Measurements from ENCODE around the gene NLK.

The NLK gene

DNA sequence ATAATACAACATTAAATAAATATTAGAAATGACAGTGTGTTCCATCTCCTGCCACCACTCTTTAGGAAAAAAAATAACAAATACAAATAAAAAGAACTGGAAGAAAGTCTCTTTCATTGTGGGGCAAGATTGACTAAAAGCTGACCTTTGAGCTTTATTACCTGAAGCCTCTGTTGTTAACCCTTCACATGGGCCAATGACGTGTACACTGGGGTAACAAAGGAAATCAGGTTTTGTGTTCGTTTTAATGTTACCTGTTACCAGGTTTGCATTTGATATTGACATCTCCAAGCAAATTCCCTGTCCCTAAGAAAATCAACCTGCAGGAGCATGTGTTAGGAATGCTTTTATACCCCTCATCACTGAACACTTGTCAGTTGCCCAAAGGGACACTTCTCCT, 39.0 kb downstream of the NLK start:
- TF ChIP-seq, protein P1, sequence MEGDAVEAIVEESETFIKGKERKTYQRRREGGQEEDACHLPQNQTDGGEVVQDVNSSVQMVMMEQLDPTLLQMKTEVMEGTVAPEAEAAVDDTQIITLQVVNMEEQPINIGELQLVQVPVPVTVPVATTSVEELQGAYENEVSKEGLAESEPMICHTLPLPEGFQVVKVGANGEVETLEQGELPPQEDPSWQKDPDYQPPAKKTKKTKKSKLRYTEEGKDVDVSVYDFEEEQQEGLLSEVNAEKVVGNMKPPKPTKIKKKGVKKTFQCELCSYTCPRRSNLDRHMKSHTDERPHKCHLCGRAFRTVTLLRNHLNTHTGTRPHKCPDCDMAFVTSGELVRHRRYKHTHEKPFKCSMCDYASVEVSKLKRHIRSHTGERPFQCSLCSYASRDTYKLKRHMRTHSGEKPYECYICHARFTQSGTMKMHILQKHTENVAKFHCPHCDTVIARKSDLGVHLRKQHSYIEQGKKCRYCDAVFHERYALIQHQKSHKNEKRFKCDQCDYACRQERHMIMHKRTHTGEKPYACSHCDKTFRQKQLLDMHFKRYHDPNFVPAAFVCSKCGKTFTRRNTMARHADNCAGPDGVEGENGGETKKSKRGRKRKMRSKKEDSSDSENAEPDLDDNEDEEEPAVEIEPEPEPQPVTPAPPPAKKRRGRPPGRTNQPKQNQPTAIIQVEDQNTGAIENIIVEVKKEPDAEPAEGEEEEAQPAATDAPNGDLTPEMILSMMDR (IDR thresholded peaks at IDR 0.05; ENCODE audit: control insufficient read depth, extremely low read depth, insufficient read depth): no peak
- no peak overlapping the region for H3K4me3 ChIP-seq (ENCODE audit: low read depth, low read length)
- no peak for DNase-seq (ENCODE audit: low read depth)

DNA sequence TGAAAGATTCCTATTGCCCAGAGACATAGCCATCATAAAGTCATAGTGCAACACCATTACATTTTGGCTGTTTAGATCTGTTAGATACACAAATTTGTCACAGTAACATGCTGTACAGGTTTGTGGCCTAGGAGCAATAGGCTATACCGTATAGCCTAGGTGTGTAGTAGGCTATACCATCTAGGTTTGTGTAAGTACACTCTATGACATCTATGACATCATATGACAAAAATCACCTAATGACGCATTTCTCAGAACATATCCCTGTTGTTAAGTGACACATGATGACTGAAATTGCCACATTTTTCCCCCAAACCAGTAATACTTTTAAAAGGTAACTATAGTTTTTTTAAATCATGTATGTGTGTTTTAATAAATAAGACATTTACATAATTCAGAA, 43.3 kb downstream of the NLK start:
- TF ChIP-seq, protein P1 (IDR thresholded peaks at IDR 0.05; ENCODE audit: control insufficient read depth, extremely low read depth, insufficient read depth): no peak
- no peak for DNase-seq (ENCODE audit: low read depth)
- H3K4me3 ChIP-seq (ENCODE audit: low read depth, low read length): no peak overlapping the region

DNA sequence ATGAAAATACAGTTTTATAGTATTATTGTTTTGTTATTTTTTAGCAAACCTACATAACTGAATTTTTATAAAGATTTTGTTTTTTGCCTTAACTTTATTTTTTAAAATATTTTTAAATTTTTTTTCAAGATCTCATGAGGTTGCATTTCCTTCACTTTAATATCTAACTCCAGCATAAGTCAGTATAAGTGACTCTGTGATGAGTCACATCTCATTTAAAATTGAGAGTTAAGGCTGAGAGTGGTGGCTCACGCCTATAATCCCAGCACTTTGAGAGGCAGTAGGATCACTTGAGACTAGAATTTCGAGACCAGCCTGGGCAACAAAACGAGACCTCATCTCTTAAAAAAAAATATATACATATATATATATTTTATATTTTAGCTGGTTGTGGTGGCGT, 44.0 kb downstream of the NLK start:
- no peak overlapping the region for H3K4me3 ChIP-seq (ENCODE audit: low read depth, low read length)
- DNase-seq (ENCODE audit: low read depth): no peak
- TF ChIP-seq, protein P1 (IDR thresholded peaks at IDR 0.05; ENCODE audit: control insufficient read depth, extremely low read depth, insufficient read depth): no peak

DNA sequence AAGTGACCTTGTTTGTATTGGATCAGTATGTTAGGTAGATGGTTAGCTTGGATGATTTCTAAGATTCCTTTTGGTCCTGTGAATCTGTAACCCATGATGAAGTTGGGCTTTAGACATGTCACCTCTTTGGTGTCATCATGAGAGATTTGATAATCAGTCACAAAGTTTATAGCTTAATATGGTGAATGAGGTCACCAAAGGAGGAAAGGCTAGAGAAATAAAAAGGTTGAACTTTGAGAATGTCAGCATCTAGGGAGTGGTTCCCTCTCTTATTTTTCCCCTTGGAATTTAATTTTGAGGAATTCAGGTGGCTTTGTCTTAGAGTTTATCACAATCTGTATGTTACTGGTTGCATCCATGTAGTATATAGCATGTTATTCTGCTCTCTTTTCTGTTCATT, 45.3 kb downstream of the NLK start:
- no peak for DNase-seq (ENCODE audit: low read depth)
- TF ChIP-seq, protein P1 (IDR thresholded peaks at IDR 0.05; ENCODE audit: control insufficient read depth, extremely low read depth, insufficient read depth): no peak
- H3K4me3 ChIP-seq (ENCODE audit: low read depth, low read length): no peak overlapping the region

DNA sequence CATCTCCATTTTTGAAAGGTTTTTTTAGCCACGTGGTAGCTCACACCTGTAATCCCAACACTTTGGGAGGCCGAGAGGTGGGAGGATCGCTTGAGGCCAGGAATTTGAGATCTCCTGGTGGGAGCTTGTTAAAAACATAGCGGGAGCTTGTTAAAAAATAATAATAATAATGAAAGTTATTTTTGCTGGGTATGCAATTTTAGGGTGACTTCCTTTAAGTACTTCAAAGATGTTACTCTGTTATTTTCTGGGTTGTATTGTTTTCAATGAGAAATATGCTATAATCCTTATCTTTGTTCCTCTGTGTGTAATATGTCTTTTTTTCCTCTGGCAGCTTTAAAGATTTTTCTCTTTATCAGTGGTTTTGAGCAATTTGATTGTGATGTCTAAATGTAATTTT, 48.1 kb downstream of the NLK start:
- H3K4me3 ChIP-seq (ENCODE audit: low read depth, low read length): no peak overlapping the region
- TF ChIP-seq, protein P1 (IDR thresholded peaks at IDR 0.05; ENCODE audit: control insufficient read depth, extremely low read depth, insufficient read depth): no peak

DNA sequence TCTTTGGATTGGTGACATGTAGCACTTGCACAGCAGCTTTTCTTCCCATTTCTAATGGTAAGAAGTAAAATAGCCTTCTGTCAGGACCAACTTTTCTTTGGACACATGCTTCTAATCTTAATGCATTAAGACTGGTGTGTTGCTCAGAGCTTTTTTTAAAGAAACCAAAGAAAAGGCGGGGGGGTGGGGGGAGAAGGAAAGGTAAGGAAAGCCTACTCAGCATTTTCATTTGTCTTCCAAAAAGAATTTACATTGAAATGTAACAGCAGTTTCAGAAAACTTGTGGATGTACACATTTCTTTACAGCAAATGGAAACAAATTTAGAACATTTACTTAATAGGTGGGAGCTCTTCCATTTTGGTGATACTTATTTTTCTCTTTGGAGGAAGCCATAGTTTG, 49.6 kb downstream of the NLK start:
- H3K4me3 ChIP-seq (ENCODE audit: low read depth, low read length): no peak overlapping the region
- no peak for DNase-seq (ENCODE audit: low read depth)
- TF ChIP-seq, protein P1 (IDR thresholded peaks at IDR 0.05; ENCODE audit: control insufficient read depth, extremely low read depth, insufficient read depth): no peak

More for the DNA sequence above, 48.1 kb downstream of the NLK start:
- no peak for DNase-seq (ENCODE audit: low read depth)

DNA sequence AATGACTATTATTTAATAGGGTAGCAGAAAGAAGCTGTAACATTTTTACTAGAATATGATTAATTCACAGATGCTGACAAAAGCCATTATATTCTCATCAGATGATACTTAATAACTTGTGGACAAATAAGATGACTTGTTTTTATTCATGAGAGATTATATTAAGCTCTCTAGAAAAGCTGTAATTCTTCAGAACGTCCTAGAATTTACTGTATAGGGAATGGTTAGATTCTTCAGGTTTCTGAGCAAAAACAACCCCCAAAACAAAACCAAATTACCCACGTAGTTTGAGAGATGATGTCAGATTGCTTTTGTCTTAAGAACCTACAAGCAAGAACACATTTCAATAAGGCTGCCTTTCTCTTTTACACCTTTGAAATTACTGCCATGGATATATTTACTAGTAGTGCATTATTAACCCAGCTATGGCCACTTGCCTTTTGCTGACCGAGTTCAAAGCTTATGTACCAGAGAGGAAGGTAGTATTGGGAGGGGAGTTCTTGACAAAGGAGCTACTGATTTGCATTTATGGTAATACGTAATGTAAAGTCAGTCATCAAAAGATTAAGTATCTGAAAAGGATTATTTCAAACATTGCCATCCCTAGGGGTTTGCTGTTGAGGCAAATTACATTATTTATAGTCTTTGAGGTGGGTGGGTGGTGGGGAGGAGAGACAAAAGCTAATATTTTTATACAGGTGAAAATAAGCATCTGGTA, 51.7 kb downstream of the NLK start:
- no peak overlapping the region for H3K4me3 ChIP-seq (ENCODE audit: low read depth, low read length)
- TF ChIP-seq, protein P1 (IDR thresholded peaks at IDR 0.05; ENCODE audit: control insufficient read depth, extremely low read depth, insufficient read depth): no peak
- DNase-seq (ENCODE audit: low read depth): no peak

Data from LNCaP clone FGC (cell line).